K562 (cell line): ENCODE data around the gene PDZD2. TPM values are rescaled to one million over a fixed set of nuclear protein-coding genes. Genes with fewer than 3 reads are reported as not detected.
"Not testable (repeated sequence)": the region's sequence is repeated elsewhere in the genome, so short reads cannot be mapped to it uniquely, and the experiment has no call there.

Experiments
- ATAC-seq: fragments of 200-7000 bp; cut with Tn5 transposase; 3 replicates; pipeline ENCODE4 v1.9.1; 2020; ENCODE audit warnings: moderate library complexity
- BruUV-seq: library from RNA; stranded (reverse); fragments of 400-500 nt; replicated peaks from 2 replicates; lab custom pipeline; 2021; lab: Mats Ljungman, UMichigan
- CTCF ChIA-PET: fragments of 300-600 bp; formaldehyde crosslinking; extraction: SDS; loops from one replicate; lab custom pipeline; 2021; ENCODE audit warnings: low intra/inter-chr PET ratio; lab: Yijun Ruan, JAX
- POLR2A ChIA-PET: fragments of 300-600, 350-650 bp; sonication (Branson Sonifier 250); formaldehyde crosslinking; extraction: SDS; loops from one replicate; lab custom pipeline; 2021; ENCODE audit warnings: antibody characterized with exemption, inconsistent platforms; lab: Yijun Ruan, JAX
- DNase-seq, 4 experiments: peaks; one replicate each; pipeline versions ENCODE4 v3.0.0 to v3.0.0-alpha.2; 2011 to 2018; ENCODE audit warnings: low spot score in 3 of 4, mixed read lengths in 3 of 4; ENCODE audit errors: extremely low read depth in 1 of 4
- FAIRE-seq: peaks from 2 replicates; lab custom pipeline; 2011; peaks lifted over from hg19 to GRCh38; lab: Jason Lieb, UNC
- H2AFZ ChIP-seq: 2 replicates; pipeline ENCODE4 v1.6.0; 2011; ENCODE audit warnings: low read depth, low read length, control low read depth, inconsistent platforms
- H3K27ac ChIP-seq: fragments of 200-600 bp; 3 replicates; pipeline ENCODE4 v1.8.0; 2011; ENCODE audit warnings: low read depth, mild to moderate bottlenecking, control low read depth, inconsistent platforms, low read length, moderate library complexity, mixed read lengths; ENCODE audit errors: extremely low read depth
- H3K27me3 ChIP-seq, 2 experiments: fragments of 300-600 bp in 1 of 2; 2 replicates in 1 of 2; 3 replicates in 1 of 2; pipeline versions ENCODE4 v1.6.0 to v1.8.0; 2011; ENCODE audit warnings: inconsistent platforms in 2 of 2, low read length in 2 of 2, mild to moderate bottlenecking in 1 of 2, mixed read lengths in 1 of 2, moderate library complexity in 1 of 2; ENCODE audit not compliant: control insufficient read depth in 2 of 2, insufficient read depth in 2 of 2
- H3K36me3 ChIP-seq: fragments of 300-600 bp; 3 replicates; pipeline ENCODE4 v1.8.0; 2011; ENCODE audit warnings: mild to moderate bottlenecking, low read length, inconsistent platforms; ENCODE audit not compliant: control insufficient read depth, insufficient read depth
- H3K4me1 ChIP-seq, 2 experiments: fragments of 200-600 bp in 1 of 2; replicated peaks in 1 of 2; 2 replicates in 1 of 2; 3 replicates in 1 of 2; pipeline versions ENCODE4 v1.5.1 to v1.8.0; 2011; ENCODE audit warnings: inconsistent platforms in 2 of 2, low read length in 2 of 2, mild to moderate bottlenecking in 1 of 2, mixed read lengths in 1 of 2, moderate library complexity in 1 of 2; ENCODE audit not compliant: control insufficient read depth in 2 of 2, insufficient read depth in 2 of 2
- H3K4me2 ChIP-seq: 2 replicates; pipeline ENCODE4 v1.6.1; 2011; ENCODE audit warnings: low read length, control low read depth, inconsistent platforms, mixed read lengths; ENCODE audit not compliant: insufficient read depth
- H3K4me3 ChIP-seq: fragments of 200-600 bp; sonication (generic), shearing (Covaris generic); 2 replicates; pipeline ENCODE4 v1.5.1; 2016; ENCODE audit warnings: control low read depth, inconsistent platforms
- H3K79me2 ChIP-seq: fragments of 200-600 bp; 3 replicates; pipeline ENCODE4 v1.8.0; 2011; ENCODE audit warnings: low read length, inconsistent platforms; ENCODE audit not compliant: control insufficient read depth, insufficient read depth
- H3K9ac ChIP-seq, 2 experiments: 2 replicates each; pipeline versions ENCODE4 v1.6.0 to v1.6.1; 2011; ENCODE audit warnings: low read depth in 2 of 2, low read length in 2 of 2, control low read depth in 1 of 2, inconsistent platforms in 1 of 2, mild to moderate bottlenecking in 1 of 2, mixed read lengths in 1 of 2; ENCODE audit not compliant: insufficient read depth in 1 of 2
- H3K9me1 ChIP-seq: one replicate; pipeline ENCODE4 v1.6.0; 2011; ENCODE audit warnings: inconsistent platforms, mild to moderate bottlenecking, low read length, moderate library complexity; ENCODE audit not compliant: control insufficient read depth, insufficient read depth
- H3K9me3 ChIP-seq: replicated peaks from 2 replicates; pipeline ENCODE4 v1.5.1; 2011; ENCODE audit warnings: low read depth, low read length, inconsistent platforms; ENCODE audit not compliant: control insufficient read depth, insufficient read depth
- H4K20me1 ChIP-seq: replicated peaks from 2 replicates; pipeline ENCODE4 v1.6.1; 2011; ENCODE audit warnings: low read length, inconsistent platforms, mixed read lengths; ENCODE audit not compliant: control insufficient read depth, insufficient read depth
- BDP1 ChIP-seq: IDR thresholded peaks from 3 replicates; pipeline ENCODE4 v1.6.1; 2011; ENCODE audit not compliant: insufficient read length, insufficient read depth
- NFIC ChIP-seq: fragments of 450-650 bp; IDR thresholded peaks from 2 replicates; pipeline ENCODE4 v1.6.1; 2017; ENCODE audit warnings: mild to moderate bottlenecking, inconsistent platforms
- SPI1 ChIP-seq: IDR thresholded peaks from 2 replicates; pipeline ENCODE4 v1.6.1; 2011; ENCODE audit warnings: low read depth, low read length, control low read depth, borderline replicate concordance
- WGBS: fragments of 100-300 bp; shearing (Covaris generic); methylation state at CpG from one replicate; pipeline ENCODE4 v1.1.6; 2016; ENCODE audit warnings: low coverage, mixed read lengths; ENCODE audit not compliant: insufficient coverage; ENCODE audit errors: missing lambda C conversion rate; 5-methylcytosine and 5-hydroxymethylcytosine counted together
- in situ Hi-C: fragments of 300-500 bp; cut with MboI; formaldehyde crosslinking; loops from 4 replicates; pipeline ENCODE4 v1.15.0; 2018; ENCODE audit warnings: inconsistent platforms, mixed read lengths
- intact Hi-C: fragments of 100-400 bp; cut with micrococcal nuclease; formaldehyde crosslinking; loops from 2 replicates; pipeline ENCODE4 v1.14.2; 2022
- polyA plus RNA-seq, 8 experiments: library from polyadenylated mRNA; depleted of rRNA in 4 of 8; stranded (reverse) in 5 of 8; unstranded in 3 of 8; fragments of >200 nt; fragmentation: Nextera tagmentation in 2 of 8; fragmentation: Illumina TruSeq in 1 of 8; extraction: Ambion mirVana in 2 of 8; extraction: Trizol in 1 of 8; gene quantifications; 2 replicates each; pipeline versions ENCODE4 v1.2.1 to v1.2.3, GENCODE V29; 2011 to 2014; ENCODE audit warnings: inconsistent platforms in 1 of 8, missing spikeins in 1 of 8
- total RNA-seq, 7 experiments: library from RNA; depleted of rRNA in 6 of 7; stranded (reverse); fragments of >200 nt in 6 of 7; fragmentation: Illumina TruSeq in 2 of 7; extraction: Trizol in 2 of 7; gene quantifications; 2 replicates each; pipeline versions ENCODE4 v1.2.1 to v1.2.3, GENCODE V29; 2011 to 2021; ENCODE audit warnings: low replicate concordance in 1 of 7

PDZD2 gene
- total and polyA plus RNA-seq, 9 of the 15 experiments (the other 6 are each of a cell fraction or from before 2014, with no cell fraction given) = 0.02 to 0.08 (median 0.04) TPM; not detected in 6

DNA sequence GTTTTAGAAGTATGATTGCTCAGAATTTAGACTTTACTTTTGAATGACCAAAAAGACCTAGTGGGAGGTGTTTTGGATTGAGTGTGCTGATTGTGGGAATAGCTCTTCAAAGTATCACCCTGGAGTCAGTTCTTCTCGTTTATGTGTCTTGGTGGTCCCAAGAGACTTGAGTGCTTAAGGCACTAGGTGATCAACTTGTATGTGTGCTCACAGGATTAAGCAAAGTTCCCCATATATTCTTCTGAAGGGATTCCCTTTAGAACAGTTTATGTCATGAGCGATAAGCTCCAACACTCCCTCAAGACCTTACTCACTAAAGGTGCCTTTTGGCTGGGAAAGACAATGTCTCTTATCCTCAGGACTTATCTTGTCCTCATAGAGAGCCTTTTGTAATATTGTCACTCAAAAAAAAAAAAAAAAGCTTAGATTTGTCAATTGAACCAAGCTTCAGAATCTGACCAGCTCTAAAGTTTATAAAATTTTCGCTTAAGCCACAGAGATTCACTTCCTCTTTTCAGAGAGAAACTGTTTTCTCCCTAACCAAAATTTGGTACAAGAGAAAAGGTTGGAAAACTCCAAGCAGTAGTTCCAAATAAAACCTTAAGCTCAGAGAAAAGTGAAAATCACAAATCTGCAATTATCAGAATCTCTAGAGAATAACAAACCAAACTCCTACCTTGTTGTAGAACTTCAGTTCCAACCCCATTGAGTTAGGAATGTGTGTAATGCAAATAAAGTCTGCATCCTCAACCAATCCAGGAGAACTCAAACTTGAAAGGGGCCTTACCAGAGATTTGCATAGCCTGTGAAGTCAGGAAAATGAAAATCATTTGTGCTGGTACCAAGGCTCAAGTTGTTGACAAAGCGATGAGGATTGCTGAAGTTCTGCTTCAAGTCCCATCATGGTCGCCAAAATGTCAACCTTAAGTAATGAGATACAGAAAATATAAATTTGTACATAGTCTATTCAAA lies 40.0 kb upstream of the PDZD2 start:
- Histone ChIP-seq H3K4me3 (no peak overlapping the region), H4K20me1 (no peaks in the 10 kb centered on the region), H3K79me2 (no peaks in the 10 kb centered on the region), H2AFZ (no peak overlapping the region), H3K27me3 (peaks cover 21 to 26% of the 10 kb centered on the region in 2 experiments; a peak in 4 of 5 replicates), H3K4me2 (no peak overlapping the region), H3K9me1 (no peaks in the 10 kb centered on the region), H3K4me1 (no peaks in the 10 kb centered on the region), H3K27ac (no peak overlapping the region), H3K36me3 (no peaks in the 10 kb centered on the region)
- FAIRE-seq = no peak
- ChIA-PET POLR2A (no interaction called here), CTCF (no interaction called here)
- DNase-seq = no peak
- ATAC-seq = no peak
- WGBS = 0% methylated on average over 5 of the region's 5 CpGs
- in situ Hi-C loops = loop anchor here (25.0 kb wide), 1 partner anchor 1013 kb away; no protein-coding TSS in a partner anchor
- TF ChIP-seq BDP1 = no peak
- TF ChIP-seq SPI1 = peak; percentile 94
- TF ChIP-seq, all 486 proteins: peak for 1
- no TSS peak for BruUV-seq
- no peaks in the 10 kb centered on the region for H3K9me3 ChIP-seq
- intact Hi-C loops = no loop called here
- no peak overlapping the region for H3K9ac ChIP-seq

DNA sequence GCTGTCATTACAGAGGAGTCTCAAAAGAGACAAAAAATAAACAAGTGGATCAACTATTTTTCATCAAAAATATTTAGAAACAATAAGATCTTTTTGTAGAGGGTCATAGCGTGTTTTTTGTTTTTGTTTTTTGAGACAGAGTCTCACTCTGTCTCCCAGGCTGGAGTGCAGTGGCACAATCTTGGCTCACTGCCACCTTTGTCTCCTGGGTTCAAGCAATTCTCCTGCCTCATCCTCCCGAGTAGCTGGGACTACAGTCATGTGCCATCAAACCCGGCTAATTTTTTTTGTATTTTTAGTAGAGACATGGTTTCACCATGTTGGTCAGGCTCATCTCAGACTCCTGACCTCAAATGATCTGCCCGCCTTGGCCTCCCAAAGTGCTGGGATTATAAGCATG lies 36.6 kb upstream of the PDZD2 start:
- H4K20me1 ChIP-seq, H3K9me3 ChIP-seq, H3K9ac ChIP-seq, POLR2A ChIA-PET, H3K36me3 ChIP-seq, H3K27ac ChIP-seq, ATAC-seq, H3K4me2 ChIP-seq, intact Hi-C loops, H3K9me1 ChIP-seq, H3K79me2 ChIP-seq, CTCF ChIA-PET, H2AFZ ChIP-seq, BruUV-seq, H3K4me1 ChIP-seq, in situ Hi-C loops, FAIRE-seq, H3K4me3 ChIP-seq, DNase-seq: not testable (repeated sequence)
- H3K27me3 ChIP-seq = peaks cover 17 to 23% of the 10 kb centered on the region in 2 experiments; a peak in 4 of 5 replicates
- TF ChIP-seq NFIC = peak; percentile 14; the same call in 1 of the 2 replicates
- WGBS = 0% methylated on average over 4 of the region's 4 CpGs
